ENCODE results near the gene PHLDB3. TPM values are rescaled to one million over a fixed set of nuclear protein-coding genes. Genes with fewer than 3 reads are reported as not detected.
"Not testable (repeated sequence)": the region's sequence is repeated elsewhere in the genome, so short reads cannot be mapped to it uniquely, and the experiment has no call there.

The PHLDB3 gene
- polyA plus RNA-seq, 2 donors, result 58.1 to 70.1 TPM

DNA sequence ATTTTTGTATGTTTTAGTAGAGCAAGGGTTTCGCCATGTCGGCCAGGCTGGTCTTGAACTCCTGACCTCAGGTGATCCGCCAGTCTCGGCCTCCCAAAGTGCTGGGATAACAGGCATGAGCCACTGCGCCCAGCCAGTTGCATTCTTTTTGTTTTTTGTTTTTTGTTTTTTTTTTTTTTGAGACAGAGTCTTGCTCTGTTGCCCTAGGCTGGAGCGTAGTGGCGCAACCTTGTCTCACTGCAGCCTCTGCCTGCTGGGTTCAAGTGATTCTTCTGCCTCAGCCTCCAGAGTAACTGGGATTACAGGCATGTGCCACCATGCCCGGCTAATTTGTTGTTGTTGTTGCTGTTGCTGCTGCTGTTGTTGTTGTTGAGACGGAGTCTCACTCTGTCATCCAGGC, 60.5 kb downstream of the PHLDB3 start:
- not testable (repeated sequence) for H3K4me3 ChIP-seq (ENCODE audit: low read depth in 1 of 2, low read length in 2 of 2); H3K27ac ChIP-seq (ENCODE audit: low read depth in 2 of 2, low read length in 1 of 2); H3K36me3 ChIP-seq (ENCODE audit: control insufficient read depth in 2 of 2, insufficient read depth in 2 of 2, low read length in 1 of 2); H3K4me1 ChIP-seq (ENCODE audit: control insufficient read depth in 2 of 2, insufficient read depth in 2 of 2, low read length in 1 of 2); H3K9me3 ChIP-seq (ENCODE audit: control insufficient read depth in 2 of 2, insufficient read depth in 1 of 2, low read depth in 1 of 2, low read length in 1 of 2); H3K27me3 ChIP-seq (ENCODE audit: control insufficient read depth in 1 of 2, insufficient read depth in 2 of 2, low read length in 2 of 2)
- 90 to 94% methylated on average over 9 of the region's 9 CpGs for WGBS, 2 donors

DNA sequence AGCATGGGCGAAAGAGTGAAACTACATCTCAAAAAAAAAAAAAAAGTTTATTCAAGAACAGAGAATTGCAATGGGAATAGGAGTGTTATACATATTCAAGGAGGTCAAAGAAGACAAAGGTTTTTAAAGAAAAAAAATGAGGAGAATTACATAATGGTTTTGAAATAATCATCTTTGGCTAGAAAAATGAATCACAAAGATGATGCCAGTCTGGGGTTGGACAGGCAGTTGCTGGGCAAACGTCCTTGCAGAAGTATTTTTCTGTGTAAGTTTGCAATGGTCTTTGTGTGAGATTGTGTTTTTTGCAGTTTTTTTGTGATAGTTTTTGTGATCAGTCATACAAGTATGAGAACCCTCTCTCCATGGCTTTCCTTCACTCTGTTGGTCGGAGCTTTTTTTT, 62.8 kb downstream of the PHLDB3 start:
- Histone ChIP-seq H3K27ac (ENCODE audit: low read depth in 2 of 2, low read length in 1 of 2) (no peak overlapping the region), H3K27me3 (ENCODE audit: control insufficient read depth in 1 of 2, insufficient read depth in 2 of 2, low read length in 2 of 2) (no peaks in the 10 kb centered on the region), H3K9me3 (ENCODE audit: control insufficient read depth in 2 of 2, insufficient read depth in 1 of 2, low read depth in 1 of 2, low read length in 1 of 2) (no peaks in the 10 kb centered on the region), H3K4me1 (ENCODE audit: control insufficient read depth in 2 of 2, insufficient read depth in 2 of 2, low read length in 1 of 2) (peaks cover 0 to 4% of the 10 kb centered on the region in 2 donors), H3K36me3 (ENCODE audit: control insufficient read depth in 2 of 2, insufficient read depth in 2 of 2, low read length in 1 of 2) (no peaks in the 10 kb centered on the region), H3K4me3 (ENCODE audit: low read depth in 1 of 2, low read length in 2 of 2) (no peak overlapping the region)
- 70 to 71% methylated on average over 3 of the region's 3 CpGs for WGBS, 2 donors

DNA sequence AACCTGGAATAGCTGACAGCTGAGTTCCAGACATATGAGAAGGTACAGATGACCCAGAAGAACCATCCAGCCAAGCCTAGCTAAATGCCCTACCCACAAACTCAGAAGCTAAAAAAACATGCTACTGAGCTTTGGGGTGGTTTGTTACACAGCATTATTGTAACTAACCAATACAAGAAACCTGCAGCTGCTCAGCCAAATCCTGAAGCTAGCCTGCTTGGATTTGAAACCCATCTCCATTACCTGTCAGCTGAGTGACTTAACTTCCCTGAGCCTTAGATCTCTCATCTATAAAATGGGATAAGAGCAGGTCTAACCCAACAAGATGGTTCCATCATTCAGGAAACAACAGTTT, 64.9 kb downstream of the PHLDB3 start:
- Histone ChIP-seq H3K27ac (ENCODE audit: low read depth in 2 of 2, low read length in 1 of 2) (peak overlapping the region in 1 of 2 donors; percentile 79), H3K4me3 (ENCODE audit: low read depth in 1 of 2, low read length in 2 of 2) (no peak overlapping the region), H3K9me3 (ENCODE audit: control insufficient read depth in 2 of 2, insufficient read depth in 1 of 2, low read depth in 1 of 2, low read length in 1 of 2) (no peaks in the 10 kb centered on the region), H3K4me1 (ENCODE audit: control insufficient read depth in 2 of 2, insufficient read depth in 2 of 2, low read length in 1 of 2) (peaks cover 0 to 4% of the 10 kb centered on the region in 2 donors), H3K27me3 (ENCODE audit: control insufficient read depth in 1 of 2, insufficient read depth in 2 of 2, low read length in 2 of 2) (no peaks in the 10 kb centered on the region), H3K36me3 (ENCODE audit: control insufficient read depth in 2 of 2, insufficient read depth in 2 of 2, low read length in 1 of 2) (no peaks in the 10 kb centered on the region)

DNA sequence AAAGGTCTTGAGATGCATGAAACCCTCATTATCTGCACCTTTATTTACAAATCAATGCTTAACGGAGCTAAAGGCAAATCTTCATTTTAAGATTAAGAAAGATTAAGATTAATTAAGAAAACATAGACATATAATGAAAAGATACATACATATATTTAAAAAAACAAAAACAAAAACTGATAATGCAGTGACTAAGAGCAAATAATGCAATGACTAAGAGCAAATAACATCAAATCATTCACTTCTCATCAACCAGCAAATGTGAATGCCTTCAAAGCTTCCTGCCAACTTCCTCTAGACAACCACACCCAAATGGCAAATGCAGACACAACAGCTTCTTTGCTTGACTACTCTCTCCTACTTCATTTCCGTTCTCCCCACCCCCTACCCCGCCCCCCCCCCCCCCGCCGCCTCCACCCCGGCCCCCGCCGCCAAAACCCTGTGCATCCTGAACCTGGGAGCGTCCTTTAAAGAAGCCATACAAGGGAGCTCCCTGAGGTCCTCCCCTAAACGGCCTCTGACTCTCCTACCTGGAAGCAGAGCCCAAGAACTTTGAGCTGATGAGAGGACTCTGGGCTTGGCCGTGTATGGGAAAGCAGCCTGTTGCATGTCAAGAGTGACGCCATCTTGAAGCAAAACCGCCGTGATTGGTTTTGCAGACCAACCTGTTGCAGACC, 65.4 kb downstream of the PHLDB3 start:
- WGBS, 2 donors, result 25 to 28% methylated on average over 13 to 14 of the region's 14 CpGs

DNA sequence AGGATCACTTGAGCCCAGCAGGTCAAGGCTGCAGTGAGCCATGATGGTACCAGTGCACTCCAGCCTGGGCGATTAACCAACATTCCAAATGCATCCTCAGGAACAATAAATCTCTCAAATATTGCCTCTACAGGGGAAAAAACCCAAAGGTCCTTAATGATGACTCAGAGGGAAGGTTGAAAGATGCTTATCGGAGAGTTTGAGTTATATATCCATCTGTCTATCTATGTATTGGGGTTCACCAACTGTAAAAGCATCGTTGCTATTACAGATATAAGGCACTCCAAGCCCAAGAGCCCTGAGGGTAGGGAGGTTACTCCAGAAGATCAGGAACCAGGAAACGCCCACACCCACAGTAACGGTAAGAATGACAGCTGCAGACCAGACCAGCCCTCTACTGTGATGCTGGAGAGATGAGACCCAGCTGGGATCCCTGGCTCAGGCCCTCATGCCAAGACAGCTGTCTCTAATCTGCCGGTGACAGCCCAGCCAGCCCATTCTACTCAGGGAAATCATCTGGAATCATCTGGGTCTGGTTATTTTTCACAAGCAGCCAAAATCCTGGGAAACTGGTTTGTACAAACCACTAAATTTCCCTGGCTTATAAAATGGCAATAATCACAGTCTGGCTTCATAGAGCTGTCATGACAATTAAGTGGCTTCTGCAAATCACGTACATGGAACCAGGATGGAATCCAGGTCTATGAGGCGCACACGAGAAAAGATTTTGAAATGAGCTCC, 66.1 kb downstream of the PHLDB3 start:
- H3K27ac ChIP-seq (ENCODE audit: low read depth in 2 of 2, low read length in 1 of 2), result peak overlapping the region; percentile 65 to 86

More for the DNA sequence above, 65.4 kb downstream of the PHLDB3 start:
- no peaks in the 10 kb centered on the region for H3K36me3 ChIP-seq (ENCODE audit: control insufficient read depth in 2 of 2, insufficient read depth in 2 of 2, low read length in 1 of 2)
- H3K4me3 ChIP-seq (ENCODE audit: low read depth in 1 of 2, low read length in 2 of 2), result no peak overlapping the region
- H3K9me3 ChIP-seq (ENCODE audit: control insufficient read depth in 2 of 2, insufficient read depth in 1 of 2, low read depth in 1 of 2, low read length in 1 of 2), result no peaks in the 10 kb centered on the region
- H3K27me3 ChIP-seq (ENCODE audit: control insufficient read depth in 1 of 2, insufficient read depth in 2 of 2, low read length in 2 of 2), result no peaks in the 10 kb centered on the region
- peak overlapping the region; percentile 65 to 86 for H3K27ac ChIP-seq (ENCODE audit: low read depth in 2 of 2, low read length in 1 of 2)
- H3K4me1 ChIP-seq (ENCODE audit: control insufficient read depth in 2 of 2, insufficient read depth in 2 of 2, low read length in 1 of 2), result peaks cover 0 to 4% of the 10 kb centered on the region in 2 donors

DNA sequence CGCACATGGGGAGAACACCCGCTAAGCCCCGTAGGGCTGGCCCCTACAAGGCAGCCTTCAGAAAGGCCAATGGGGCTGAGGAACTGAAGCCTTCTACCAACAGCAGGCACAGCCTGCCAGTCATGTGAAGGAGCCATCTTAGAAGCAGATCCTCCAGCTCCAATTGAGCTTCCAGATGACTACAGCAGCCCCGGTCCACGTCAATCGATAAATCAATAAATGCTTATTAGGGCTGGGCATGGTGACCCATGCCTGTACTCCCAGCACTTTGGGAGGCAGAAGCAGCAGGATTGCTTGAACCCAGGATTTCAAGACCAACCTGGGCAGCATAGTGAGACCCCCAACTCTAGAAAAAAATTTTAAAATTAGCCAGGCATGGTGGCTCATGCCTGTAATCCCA, 66.8 kb downstream of the PHLDB3 start:
- H3K4me3 ChIP-seq (ENCODE audit: low read depth in 1 of 2, low read length in 2 of 2), result no peak overlapping the region
- 84 to 98% methylated on average over 6 of the region's 6 CpGs for WGBS, 2 donors

More for the DNA sequence above, 66.1 kb downstream of the PHLDB3 start:
- Histone ChIP-seq H3K4me3 (ENCODE audit: low read depth in 1 of 2, low read length in 2 of 2) (no peak overlapping the region), H3K36me3 (ENCODE audit: control insufficient read depth in 2 of 2, insufficient read depth in 2 of 2, low read length in 1 of 2) (no peaks in the 10 kb centered on the region), H3K9me3 (ENCODE audit: control insufficient read depth in 2 of 2, insufficient read depth in 1 of 2, low read depth in 1 of 2, low read length in 1 of 2) (no peaks in the 10 kb centered on the region), H3K27me3 (ENCODE audit: control insufficient read depth in 1 of 2, insufficient read depth in 2 of 2, low read length in 2 of 2) (no peaks in the 10 kb centered on the region), H3K4me1 (ENCODE audit: control insufficient read depth in 2 of 2, insufficient read depth in 2 of 2, low read length in 1 of 2) (peaks cover 0 to 4% of the 10 kb centered on the region in 2 donors)
- 21 to 40% methylated on average over 9 of the region's 9 CpGs for WGBS, 2 donors

DNA sequence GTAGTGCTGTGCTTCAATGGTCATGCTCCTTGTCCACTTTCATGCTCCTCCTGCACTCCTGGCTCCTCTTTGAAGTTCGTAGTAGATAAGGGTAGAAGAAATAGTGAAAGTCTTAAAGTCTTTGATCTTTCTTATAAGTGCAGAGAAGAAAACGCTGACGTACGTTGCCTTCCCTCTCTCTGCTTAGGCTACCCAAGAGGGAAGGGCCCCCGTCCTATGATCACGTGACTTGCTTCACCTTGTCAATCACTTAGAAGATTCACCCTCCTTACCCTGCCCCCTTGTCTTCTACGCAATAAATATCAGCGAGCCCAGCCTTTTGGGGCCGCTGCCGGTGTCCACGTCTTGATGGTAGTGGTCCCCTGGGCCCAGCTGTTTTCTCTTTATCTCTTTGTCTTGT, 67.3 kb downstream of the PHLDB3 start:
- H3K4me3 ChIP-seq (ENCODE audit: low read depth in 1 of 2, low read length in 2 of 2); H3K4me1 ChIP-seq (ENCODE audit: control insufficient read depth in 2 of 2, insufficient read depth in 2 of 2, low read length in 1 of 2); H3K27me3 ChIP-seq (ENCODE audit: control insufficient read depth in 1 of 2, insufficient read depth in 2 of 2, low read length in 2 of 2); H3K27ac ChIP-seq (ENCODE audit: low read depth in 2 of 2, low read length in 1 of 2); H3K9me3 ChIP-seq (ENCODE audit: control insufficient read depth in 2 of 2, insufficient read depth in 1 of 2, low read depth in 1 of 2, low read length in 1 of 2); H3K36me3 ChIP-seq (ENCODE audit: control insufficient read depth in 2 of 2, insufficient read depth in 2 of 2, low read length in 1 of 2): not testable (repeated sequence)
- WGBS, 2 donors, result 92 to 95% methylated on average over 11 of the region's 11 CpGs

More for the DNA sequence above, 66.8 kb downstream of the PHLDB3 start:
- no peaks in the 10 kb centered on the region for H3K27me3 ChIP-seq (ENCODE audit: control insufficient read depth in 1 of 2, insufficient read depth in 2 of 2, low read length in 2 of 2)
- no peaks in the 10 kb centered on the region for H3K36me3 ChIP-seq (ENCODE audit: control insufficient read depth in 2 of 2, insufficient read depth in 2 of 2, low read length in 1 of 2)
- H3K27ac ChIP-seq (ENCODE audit: low read depth in 2 of 2, low read length in 1 of 2), result no peak overlapping the region
- H3K9me3 ChIP-seq (ENCODE audit: control insufficient read depth in 2 of 2, insufficient read depth in 1 of 2, low read depth in 1 of 2, low read length in 1 of 2), result no peaks in the 10 kb centered on the region
- H3K4me1 ChIP-seq (ENCODE audit: control insufficient read depth in 2 of 2, insufficient read depth in 2 of 2, low read length in 1 of 2), result peaks cover 0 to 4% of the 10 kb centered on the region in 2 donors

DNA sequence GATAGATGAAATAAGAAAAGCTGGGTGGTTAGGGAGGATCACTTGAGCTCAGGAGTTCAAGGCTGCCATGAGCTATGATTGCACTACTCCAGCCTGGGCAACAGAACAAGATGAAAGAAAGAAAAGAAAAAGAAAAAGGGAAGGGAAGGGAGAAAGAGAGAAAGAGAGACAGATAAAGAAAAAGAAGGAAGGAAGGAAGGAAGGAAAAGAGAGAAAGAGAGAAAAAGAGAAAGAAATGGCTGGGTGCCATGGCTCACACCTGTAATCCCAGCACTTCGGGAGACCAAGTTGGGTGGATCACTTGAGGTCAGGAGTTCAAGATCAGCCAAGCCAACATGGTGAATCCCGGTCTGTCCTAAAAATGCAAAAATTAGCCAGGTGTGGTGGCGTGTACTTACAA, 68.8 kb downstream of the PHLDB3 start:
- H3K27ac ChIP-seq (ENCODE audit: low read depth in 2 of 2, low read length in 1 of 2), result no peak overlapping the region
- H3K9me3 ChIP-seq (ENCODE audit: control insufficient read depth in 2 of 2, insufficient read depth in 1 of 2, low read depth in 1 of 2, low read length in 1 of 2), result no peaks in the 10 kb centered on the region
- no peaks in the 10 kb centered on the region for H3K27me3 ChIP-seq (ENCODE audit: control insufficient read depth in 1 of 2, insufficient read depth in 2 of 2, low read length in 2 of 2)
- 81 to 82% methylated on average over 3 of the region's 3 CpGs for WGBS, 2 donors
- no peak overlapping the region for H3K4me3 ChIP-seq (ENCODE audit: low read depth in 1 of 2, low read length in 2 of 2)
- no peaks in the 10 kb centered on the region for H3K36me3 ChIP-seq (ENCODE audit: control insufficient read depth in 2 of 2, insufficient read depth in 2 of 2, low read length in 1 of 2)
- peaks cover 0 to 4% of the 10 kb centered on the region in 2 donors for H3K4me1 ChIP-seq (ENCODE audit: control insufficient read depth in 2 of 2, insufficient read depth in 2 of 2, low read length in 1 of 2)

DNA sequence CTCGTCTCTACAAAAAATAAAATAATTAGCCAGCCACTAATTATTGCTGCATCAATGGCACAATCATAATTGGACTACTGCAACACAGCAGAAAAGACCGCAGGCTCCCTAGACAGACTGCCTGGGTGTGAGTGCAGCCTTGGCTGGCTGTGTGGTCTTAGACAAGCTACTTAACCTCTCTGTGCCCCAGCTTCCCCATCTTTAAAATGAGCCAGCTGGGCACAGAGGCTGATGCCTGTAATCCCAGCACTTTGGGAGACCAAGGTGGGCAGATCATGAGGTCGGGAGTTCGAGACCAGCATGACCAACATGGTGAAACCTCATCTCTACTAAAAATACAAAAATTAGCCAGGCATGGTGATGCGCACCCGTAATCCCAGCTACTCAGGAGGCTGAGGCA, 70.9 kb downstream of the PHLDB3 start:
- Histone ChIP-seq H3K4me1 (ENCODE audit: control insufficient read depth in 2 of 2, insufficient read depth in 2 of 2, low read length in 1 of 2) (no peaks in the 10 kb centered on the region), H3K27me3 (ENCODE audit: control insufficient read depth in 1 of 2, insufficient read depth in 2 of 2, low read length in 2 of 2) (no peaks in the 10 kb centered on the region), H3K36me3 (ENCODE audit: control insufficient read depth in 2 of 2, insufficient read depth in 2 of 2, low read length in 1 of 2) (no peaks in the 10 kb centered on the region), H3K27ac (ENCODE audit: low read depth in 2 of 2, low read length in 1 of 2) (no peak overlapping the region), H3K4me3 (ENCODE audit: low read depth in 1 of 2, low read length in 2 of 2) (no peak overlapping the region), H3K9me3 (ENCODE audit: control insufficient read depth in 2 of 2, insufficient read depth in 1 of 2, low read depth in 1 of 2, low read length in 1 of 2) (no peaks in the 10 kb centered on the region)
- WGBS, 2 donors, result 92% methylated on average over 6 of the region's 6 CpGs

DNA sequence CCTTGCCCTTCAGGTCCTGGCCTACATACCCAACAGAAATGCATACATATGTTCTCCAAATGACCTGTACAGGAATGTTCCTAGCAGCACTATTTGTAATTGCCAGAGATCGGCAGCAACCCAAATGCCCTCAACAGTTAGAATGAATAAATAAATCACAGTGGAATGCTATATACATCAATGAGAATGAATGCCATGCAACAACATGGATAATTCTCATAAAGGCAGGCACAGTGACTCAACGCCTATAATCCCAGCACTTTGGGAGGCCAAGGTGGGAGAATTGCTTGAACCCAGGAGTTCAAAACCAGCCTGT, 71.2 kb downstream of the PHLDB3 start:
- Histone ChIP-seq H3K4me1 (ENCODE audit: control insufficient read depth in 2 of 2, insufficient read depth in 2 of 2, low read length in 1 of 2) (no peaks in the 10 kb centered on the region), H3K9me3 (ENCODE audit: control insufficient read depth in 2 of 2, insufficient read depth in 1 of 2, low read depth in 1 of 2, low read length in 1 of 2) (no peaks in the 10 kb centered on the region), H3K36me3 (ENCODE audit: control insufficient read depth in 2 of 2, insufficient read depth in 2 of 2, low read length in 1 of 2) (no peaks in the 10 kb centered on the region), H3K27me3 (ENCODE audit: control insufficient read depth in 1 of 2, insufficient read depth in 2 of 2, low read length in 2 of 2) (no peaks in the 10 kb centered on the region), H3K27ac (ENCODE audit: low read depth in 2 of 2, low read length in 1 of 2) (no peak overlapping the region), H3K4me3 (ENCODE audit: low read depth in 1 of 2, low read length in 2 of 2) (no peak overlapping the region)
- 76 to 83% methylated on average over 2 of the region's 2 CpGs for WGBS, 2 donors
